ENCODE results near the gene EFCAB10. TPM values are rescaled to one million over a fixed set of nuclear protein-coding genes. Genes with fewer than 3 reads are reported as not detected.

Gene EFCAB10
- total and polyA plus RNA-seq, 2 of the 13 experiments (the other 11 are each of a cell fraction or from before 2014, with no cell fraction given) = 0.40 TPM; not detected in 1

DNA sequence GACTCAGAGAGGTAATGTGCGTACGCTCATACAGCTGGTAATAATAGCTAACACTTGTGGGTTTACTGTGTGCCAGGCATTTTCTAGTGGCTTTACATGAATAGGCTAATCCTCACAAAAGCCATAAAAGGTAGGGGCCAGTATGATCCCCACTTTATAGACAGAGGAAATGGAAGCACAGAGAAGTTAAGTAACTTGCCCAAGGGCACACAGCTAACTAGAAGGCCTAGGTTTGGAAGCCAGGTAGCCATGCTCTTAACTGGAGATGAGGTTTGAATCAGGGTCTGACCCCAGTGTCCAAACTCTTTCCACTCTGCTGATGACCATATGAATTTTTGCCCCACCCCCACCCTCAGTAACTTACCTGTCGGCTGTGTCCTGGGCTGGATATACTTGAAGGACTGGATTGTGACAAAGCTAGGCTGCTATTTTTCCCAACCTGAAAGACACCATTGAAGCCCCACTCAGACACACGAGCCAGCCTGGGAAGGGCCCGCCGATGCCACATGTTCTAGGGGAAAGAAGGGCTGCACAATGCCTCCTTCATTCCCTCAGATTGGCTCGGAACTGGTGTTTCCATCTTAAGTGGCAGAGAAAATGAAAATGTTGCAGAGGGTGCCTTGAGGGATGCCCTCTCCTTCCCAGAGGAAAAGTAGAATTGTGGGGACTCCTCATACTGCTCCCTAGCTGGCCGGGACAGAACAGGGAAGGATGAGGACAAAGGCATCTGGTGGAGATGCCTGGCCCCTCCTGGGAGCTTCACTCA lies 29.1 kb upstream of the EFCAB10 start:
- TF ChIP-seq ATM (IDR thresholded peaks at IDR 0.05; ENCODE audit: borderline replicate concordance) (no peak), ZNF460 (CRISPR knock-in tag; IDR thresholded peaks at IDR 0.05; ENCODE audit: borderline replicate concordance) (no peak), FOXO1 (CRISPR knock-in tag; IDR thresholded peaks at IDR 0.05) (no peak), JARID2 (CRISPR knock-in tag; IDR thresholded peaks at IDR 0.05; ENCODE audit: insufficient replicate concordance) (no peak), ZFAT (CRISPR knock-in tag; conservative IDR thresholded peaks at IDR 0.05) (no peak), ZMAT3 (CRISPR knock-in tag; conservative IDR thresholded peaks at IDR 0.05) (no peak), ZNF292 (CRISPR knock-in tag; IDR thresholded peaks at IDR 0.05; ENCODE audit: borderline replicate concordance, low read depth) (no peak), RBFOX2 (IDR thresholded peaks at IDR 0.05; ENCODE audit: low read depth, low read length) (no peak), MAFG (CRISPR knock-in tag; IDR thresholded peaks at IDR 0.05) (no peak), ELF1 (CRISPR knock-in tag; IDR thresholded peaks at IDR 0.05) (no peak), ZNF607 (CRISPR knock-in tag; IDR thresholded peaks at IDR 0.05; ENCODE audit: borderline replicate concordance) (no peak), ZFP62 (CRISPR knock-in tag; IDR thresholded peaks at IDR 0.05) (no peak), TEAD2 (CRISPR knock-in tag; IDR thresholded peaks at IDR 0.05) (no peak), ZNF672 (CRISPR knock-in tag; IDR thresholded peaks at IDR 0.05) (no peak)
- TF ChIP-seq, protein P1, sequence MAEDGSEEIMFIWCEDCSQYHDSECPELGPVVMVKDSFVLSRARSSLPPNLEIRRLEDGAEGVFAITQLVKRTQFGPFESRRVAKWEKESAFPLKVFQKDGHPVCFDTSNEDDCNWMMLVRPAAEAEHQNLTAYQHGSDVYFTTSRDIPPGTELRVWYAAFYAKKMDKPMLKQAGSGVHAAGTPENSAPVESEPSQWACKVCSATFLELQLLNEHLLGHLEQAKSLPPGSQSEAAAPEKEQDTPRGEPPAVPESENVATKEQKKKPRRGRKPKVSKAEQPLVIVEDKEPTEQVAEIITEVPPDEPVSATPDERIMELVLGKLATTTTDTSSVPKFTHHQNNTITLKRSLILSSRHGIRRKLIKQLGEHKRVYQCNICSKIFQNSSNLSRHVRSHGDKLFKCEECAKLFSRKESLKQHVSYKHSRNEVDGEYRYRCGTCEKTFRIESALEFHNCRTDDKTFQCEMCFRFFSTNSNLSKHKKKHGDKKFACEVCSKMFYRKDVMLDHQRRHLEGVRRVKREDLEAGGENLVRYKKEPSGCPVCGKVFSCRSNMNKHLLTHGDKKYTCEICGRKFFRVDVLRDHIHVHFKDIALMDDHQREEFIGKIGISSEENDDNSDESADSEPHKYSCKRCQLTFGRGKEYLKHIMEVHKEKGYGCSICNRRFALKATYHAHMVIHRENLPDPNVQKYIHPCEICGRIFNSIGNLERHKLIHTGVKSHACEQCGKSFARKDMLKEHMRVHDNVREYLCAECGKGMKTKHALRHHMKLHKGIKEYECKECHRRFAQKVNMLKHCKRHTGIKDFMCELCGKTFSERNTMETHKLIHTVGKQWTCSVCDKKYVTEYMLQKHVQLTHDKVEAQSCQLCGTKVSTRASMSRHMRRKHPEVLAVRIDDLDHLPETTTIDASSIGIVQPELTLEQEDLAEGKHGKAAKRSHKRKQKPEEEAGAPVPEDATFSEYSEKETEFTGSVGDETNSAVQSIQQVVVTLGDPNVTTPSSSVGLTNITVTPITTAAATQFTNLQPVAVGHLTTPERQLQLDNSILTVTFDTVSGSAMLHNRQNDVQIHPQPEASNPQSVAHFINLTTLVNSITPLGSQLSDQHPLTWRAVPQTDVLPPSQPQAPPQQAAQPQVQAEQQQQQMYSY (CRISPR knock-in tag; IDR thresholded peaks at IDR 0.05) = no peak
- TF ChIP-seq, protein P2, sequence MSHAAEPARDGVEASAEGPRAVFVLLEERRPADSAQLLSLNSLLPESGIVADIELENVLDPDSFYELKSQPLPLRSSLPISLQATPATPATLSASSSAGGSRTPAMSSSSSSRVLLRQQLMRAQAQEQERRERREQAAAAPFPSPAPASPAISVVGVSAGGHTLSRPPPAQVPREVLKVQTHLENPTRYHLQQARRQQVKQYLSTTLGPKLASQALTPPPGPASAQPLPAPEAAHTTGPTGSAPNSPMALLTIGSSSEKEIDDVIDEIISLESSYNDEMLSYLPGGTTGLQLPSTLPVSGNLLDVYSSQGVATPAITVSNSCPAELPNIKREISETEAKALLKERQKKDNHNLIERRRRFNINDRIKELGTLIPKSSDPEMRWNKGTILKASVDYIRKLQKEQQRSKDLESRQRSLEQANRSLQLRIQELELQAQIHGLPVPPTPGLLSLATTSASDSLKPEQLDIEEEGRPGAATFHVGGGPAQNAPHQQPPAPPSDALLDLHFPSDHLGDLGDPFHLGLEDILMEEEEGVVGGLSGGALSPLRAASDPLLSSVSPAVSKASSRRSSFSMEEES (CRISPR knock-in tag; IDR thresholded peaks at IDR 0.05) = no peak
- H3K4me1 ChIP-seq (ENCODE audit: insufficient read depth, low read length) = no peaks in the 10 kb centered on the region
- BruUV-seq (replicated peaks) = no TSS peak
- no peak for ATAC-seq
- POLR2A ChIA-PET = no interaction called here
- H3K27ac ChIP-seq (ENCODE audit: extremely low read length, insufficient read depth, low read length) = no peak overlapping the region
- CTCF ChIA-PET (ENCODE audit: low intra/inter-chr PET ratio, low total read pairs) = no interaction called here
- H3K36me3 ChIP-seq (replicated peaks in 1 of 2; ENCODE audit: control insufficient read depth in 1 of 2, insufficient read depth in 2 of 2, low read length in 2 of 2) = peaks cover 0 to 2% of the 10 kb centered on the region in 2 experiments; a peak in 1 of 5 replicates
- no peak for DNase-seq (ENCODE audit: low spot score)
- no peak overlapping the region for H3K4me3 ChIP-seq (replicated peaks in 1 of 3; ENCODE audit: insufficient read depth in 1 of 3, low read depth in 2 of 3, low read length in 3 of 3)
- H3K27me3 ChIP-seq (ENCODE audit: control insufficient read depth in 1 of 2, insufficient read depth in 2 of 2, low read length in 2 of 2) = no peaks in the 10 kb centered on the region
- in situ Hi-C loops (cut with HindIII; ENCODE audit: extremely low pct_ligation_motif_present, low pct_unique_long_range_greater_than_20kb) = no loop called here
- no peak for FAIRE-seq
- no peaks in the 10 kb centered on the region for H3K9me3 ChIP-seq (ENCODE audit: low read length)
- intact Hi-C loops (cut with micrococcal nuclease; ENCODE audit: unreplicated experiment) = no loop called here
- no peak overlapping the region for H3K4me2 ChIP-seq (ENCODE audit: low read depth, low read length)
- no peaks in the 10 kb centered on the region for H4K20me1 ChIP-seq (ENCODE audit: insufficient read depth, low read length)
- no peaks in the 10 kb centered on the region for H3K79me2 ChIP-seq (ENCODE audit: insufficient read depth, low read length)
- no peak overlapping the region for H3K9ac ChIP-seq (ENCODE audit: insufficient read depth, low read depth, low read length)
- no peak overlapping the region for H2AFZ ChIP-seq (ENCODE audit: low read length)
- WGBS (ENCODE audit: low lambda C conversion rate) = 91% methylated on average over 7 of the region's 8 CpGs
